DOHH2 (cell line): ENCODE results near the gene LRMDA.

Source experiments
- CTCF ChIP-seq: fragments of 200-600 bp; sonication (generic); IDR thresholded peaks from one replicate; pipeline ENCODE4 v1.5.1; 2014; ENCODE audit warnings: antibody characterized with exemption, mild to moderate bottlenecking, low read depth, low read length; ENCODE audit not compliant: poor library complexity, severe bottlenecking
- EZH2phosphoT487 ChIP-seq: fragments of 200-600 bp; sonication (generic); IDR thresholded peaks from 2 replicates; pipeline ENCODE4 v1.6.1; 2017; ENCODE audit warnings: borderline replicate concordance, mild to moderate bottlenecking, antibody characterized with exemption, low read length, moderate library complexity, mixed read lengths

DNA sequence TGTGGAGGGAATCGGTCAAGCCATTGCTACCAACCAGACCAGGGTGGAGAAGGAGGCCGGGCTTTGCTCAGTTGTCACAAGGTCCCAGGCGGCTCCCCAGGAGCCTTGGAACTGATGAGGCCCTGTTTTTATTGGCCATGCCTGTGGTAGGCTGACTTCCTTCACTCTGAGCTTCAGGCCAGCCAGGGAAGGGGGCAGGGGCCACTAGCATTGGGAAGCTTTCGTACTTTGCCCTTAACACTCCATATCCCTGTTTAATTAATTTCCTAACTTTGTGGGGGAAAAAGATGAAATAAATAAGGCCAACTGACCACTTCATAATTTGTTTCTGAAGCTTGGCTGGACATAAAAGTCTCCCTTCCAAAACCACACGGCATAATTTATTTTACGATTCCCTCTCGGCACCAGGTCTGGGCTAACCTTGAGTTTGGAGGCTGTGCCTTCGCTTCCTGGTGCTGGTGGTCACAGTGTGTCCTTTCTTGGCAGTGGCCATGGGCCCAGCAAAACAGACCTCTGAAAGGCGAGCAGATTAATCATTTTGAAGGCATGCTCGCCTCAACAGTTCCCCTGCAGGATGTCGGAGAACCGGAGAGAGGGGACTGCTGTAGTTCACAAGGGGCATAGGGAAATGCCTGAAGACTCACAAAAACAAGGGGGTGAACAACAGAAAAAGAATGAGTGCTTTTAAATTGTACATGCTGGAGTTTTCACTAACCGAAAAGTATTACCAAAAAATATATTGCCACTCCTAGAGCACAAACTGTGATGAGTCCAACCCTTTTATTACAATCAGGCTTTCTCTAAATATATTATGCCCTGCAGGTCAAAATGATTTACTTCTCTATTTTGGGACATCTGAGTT is 966.0 kb downstream of the LRMDA start:
- TF ChIP-seq CTCF: no peak
- no peak for TF ChIP-seq EZH2phosphoT487
